ENCODE measurements around the gene SARS2. TPM values are rescaled to one million over a fixed set of nuclear protein-coding genes. Genes with fewer than 3 reads are reported as not detected.

The SARS2 gene
- total RNA-seq, 1 donor from 2014 or later, result 26.3 TPM

DNA sequence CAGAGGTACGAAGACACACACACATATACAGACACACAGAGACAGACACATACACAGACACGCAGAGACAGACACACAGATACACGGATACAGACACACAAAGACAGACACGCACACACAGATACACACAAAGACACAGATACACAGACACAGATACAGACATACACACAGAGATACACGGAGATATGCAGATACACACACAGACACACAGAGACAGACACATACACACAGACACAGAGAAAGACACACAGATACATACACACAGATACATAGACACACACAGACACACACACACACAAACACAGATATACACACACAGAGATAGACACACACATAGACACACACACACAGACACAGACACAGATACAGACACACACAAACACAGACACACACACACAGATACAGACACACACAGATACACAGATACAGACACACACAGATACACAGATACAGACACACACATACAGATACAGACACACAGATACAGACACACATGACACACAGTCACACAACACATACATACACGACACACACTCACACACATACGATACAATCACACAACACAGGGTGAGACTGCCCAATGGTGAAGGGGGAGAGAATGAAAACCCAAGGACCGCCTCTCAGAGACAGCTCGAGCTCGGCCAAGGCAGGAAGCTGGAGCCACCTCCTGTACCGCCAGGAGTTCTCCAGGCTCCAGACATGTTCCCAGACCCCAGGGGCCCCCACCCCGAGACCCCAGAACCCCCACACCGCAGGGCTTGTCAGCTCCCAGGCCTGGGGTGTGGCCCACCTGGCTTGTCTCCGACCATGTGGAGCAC, 9.8 kb downstream of the SARS2 start:
- Histone ChIP-seq H3K27ac (no peak overlapping the region), H3K9me3 (no peaks in the 10 kb centered on the region), H3K4me1 (no peaks in the 10 kb centered on the region), H3K27me3 (no peaks in the 10 kb centered on the region), H3K4me3 (no peak overlapping the region), H3K36me3 (peaks cover 0 to 24% of the 10 kb centered on the region in 2 donors)
- intact Hi-C loops (cut with DNase I), result no loop called here
- TF ChIP-seq, protein P1, sequence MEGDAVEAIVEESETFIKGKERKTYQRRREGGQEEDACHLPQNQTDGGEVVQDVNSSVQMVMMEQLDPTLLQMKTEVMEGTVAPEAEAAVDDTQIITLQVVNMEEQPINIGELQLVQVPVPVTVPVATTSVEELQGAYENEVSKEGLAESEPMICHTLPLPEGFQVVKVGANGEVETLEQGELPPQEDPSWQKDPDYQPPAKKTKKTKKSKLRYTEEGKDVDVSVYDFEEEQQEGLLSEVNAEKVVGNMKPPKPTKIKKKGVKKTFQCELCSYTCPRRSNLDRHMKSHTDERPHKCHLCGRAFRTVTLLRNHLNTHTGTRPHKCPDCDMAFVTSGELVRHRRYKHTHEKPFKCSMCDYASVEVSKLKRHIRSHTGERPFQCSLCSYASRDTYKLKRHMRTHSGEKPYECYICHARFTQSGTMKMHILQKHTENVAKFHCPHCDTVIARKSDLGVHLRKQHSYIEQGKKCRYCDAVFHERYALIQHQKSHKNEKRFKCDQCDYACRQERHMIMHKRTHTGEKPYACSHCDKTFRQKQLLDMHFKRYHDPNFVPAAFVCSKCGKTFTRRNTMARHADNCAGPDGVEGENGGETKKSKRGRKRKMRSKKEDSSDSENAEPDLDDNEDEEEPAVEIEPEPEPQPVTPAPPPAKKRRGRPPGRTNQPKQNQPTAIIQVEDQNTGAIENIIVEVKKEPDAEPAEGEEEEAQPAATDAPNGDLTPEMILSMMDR (IDR thresholded peaks at IDR 0.05), result no peak
- TF ChIP-seq POLR2AphosphoS5 (IDR thresholded peaks at IDR 0.05; ENCODE audit: insufficient read depth in 1 of 2, low read depth in 1 of 2) (no peak), POLR2A (IDR thresholded peaks at IDR 0.05) (no peak)
- no peak for DNase-seq (ENCODE audit: extremely low spot score in 2 of 2)

DNA sequence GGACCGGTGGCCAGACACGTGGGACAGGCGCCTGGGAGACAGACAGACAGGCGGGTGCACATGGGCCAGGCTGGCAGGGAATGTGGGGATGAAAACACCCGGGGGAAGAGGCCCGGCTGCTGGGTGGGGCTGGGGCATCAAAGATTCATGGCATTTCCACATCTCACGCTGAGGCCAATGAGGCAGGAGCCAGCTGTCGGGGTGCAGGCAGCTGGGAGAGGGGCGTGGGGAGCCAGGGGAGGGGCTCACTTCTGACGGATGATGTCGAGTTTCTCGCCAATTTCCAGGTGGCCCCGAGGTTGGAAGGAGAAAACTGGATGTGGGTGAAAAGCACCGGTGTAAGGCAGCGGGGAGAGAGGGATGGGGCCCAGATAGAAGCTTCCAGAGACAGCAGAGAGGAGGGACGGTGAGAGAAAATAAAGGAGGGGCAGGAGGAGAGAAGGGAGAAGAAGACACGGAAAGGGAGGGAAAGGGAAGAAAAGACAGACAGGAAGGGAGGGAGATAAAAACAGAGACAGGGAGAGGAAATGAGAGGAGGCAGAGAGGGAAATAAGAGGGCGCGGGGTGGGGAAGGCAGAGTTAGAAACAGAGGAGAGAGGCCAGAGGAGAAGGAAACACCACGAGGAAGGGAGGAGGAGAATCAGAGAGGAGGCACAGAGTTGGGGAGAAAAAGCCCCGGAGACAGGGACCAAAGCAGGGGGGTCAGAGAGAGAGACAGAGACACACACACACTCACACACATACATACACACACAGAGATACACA, 10.5 kb downstream of the SARS2 start:
- no peaks in the 10 kb centered on the region for H3K4me1 ChIP-seq
- intact Hi-C loops (cut with DNase I), result no loop called here
- no peaks in the 10 kb centered on the region for H3K9me3 ChIP-seq
- TF ChIP-seq, protein P1 (IDR thresholded peaks at IDR 0.05), result no peak
- H3K27ac ChIP-seq, result no peak overlapping the region
- H3K27me3 ChIP-seq, result no peaks in the 10 kb centered on the region
- DNase-seq (ENCODE audit: extremely low spot score in 2 of 2), result no peak
- no peak overlapping the region for H3K4me3 ChIP-seq
- peaks cover 0 to 16% of the 10 kb centered on the region in 2 donors for H3K36me3 ChIP-seq

DNA sequence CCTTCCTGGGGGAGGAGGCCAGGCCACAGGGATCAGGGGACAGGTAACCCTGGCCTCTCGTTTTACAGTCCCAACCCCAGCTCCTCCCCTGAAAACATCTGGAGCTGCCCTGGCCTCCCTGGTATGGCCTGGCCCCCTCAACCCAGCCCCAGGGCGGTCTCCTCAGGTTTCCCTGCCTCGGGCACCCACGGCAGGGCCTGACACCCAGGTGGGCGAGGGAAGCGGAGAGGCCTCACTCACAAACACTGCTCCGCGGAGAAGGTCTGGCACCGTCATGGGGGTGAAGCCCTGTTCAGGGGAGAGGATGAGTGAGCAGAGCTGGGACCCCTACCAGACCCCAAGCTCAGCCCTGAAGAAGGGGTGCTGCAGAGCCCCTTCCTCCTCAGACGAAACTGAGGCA, 12.0 kb downstream of the SARS2 start:
- no peaks in the 10 kb centered on the region for H3K27me3 ChIP-seq
- intact Hi-C loops (cut with DNase I), result no loop called here
- no peak overlapping the region for H3K4me3 ChIP-seq
- H3K27ac ChIP-seq, result no peak overlapping the region
- H3K36me3 ChIP-seq, result peaks cover 0 to 6% of the 10 kb centered on the region in 2 donors
- no peaks in the 10 kb centered on the region for H3K9me3 ChIP-seq
- no peaks in the 10 kb centered on the region for H3K4me1 ChIP-seq
- DNase-seq (ENCODE audit: extremely low spot score in 2 of 2), result no peak
- TF ChIP-seq POLR2AphosphoS5 (IDR thresholded peaks at IDR 0.05; ENCODE audit: insufficient read depth in 1 of 2, low read depth in 1 of 2) (no peak), POLR2A (IDR thresholded peaks at IDR 0.05) (no peak)
- TF ChIP-seq, protein P1 (IDR thresholded peaks at IDR 0.05), result no peak

DNA sequence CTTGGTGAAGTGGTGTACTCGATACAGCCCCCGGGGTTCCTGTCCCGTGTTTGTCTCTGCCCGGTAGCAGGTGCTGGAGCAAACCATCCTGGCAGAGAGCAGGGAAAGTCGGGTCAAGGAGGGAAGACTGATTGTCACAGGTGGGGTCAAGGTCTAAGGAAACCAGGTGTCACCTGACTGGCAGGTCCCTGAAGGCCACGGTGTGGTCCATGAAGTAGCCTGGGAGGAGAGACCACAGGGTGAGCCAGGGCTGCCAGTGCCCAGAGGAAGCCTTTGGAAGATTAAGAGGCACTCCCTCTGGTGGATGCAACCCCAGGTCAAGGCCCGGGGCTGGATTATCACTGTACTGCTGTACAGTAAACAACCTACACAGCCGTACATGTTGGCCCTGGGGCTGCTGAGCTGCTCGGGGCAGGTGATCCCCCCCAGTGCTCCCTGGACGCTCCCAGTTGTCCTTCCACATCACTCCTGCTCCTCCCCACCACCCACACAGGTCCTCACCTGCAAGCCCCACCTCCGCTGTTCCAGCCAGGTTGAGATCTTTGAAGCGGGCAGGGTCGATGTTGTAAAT, 12.6 kb downstream of the SARS2 start:
- no peak overlapping the region for H3K4me3 ChIP-seq
- H3K4me1 ChIP-seq, result no peaks in the 10 kb centered on the region
- H3K27ac ChIP-seq, result no peak overlapping the region
- DNase-seq (ENCODE audit: extremely low spot score in 2 of 2), result no peak
- TF ChIP-seq POLR2A (IDR thresholded peaks at IDR 0.05), result no peak
- TF ChIP-seq, protein P1 (IDR thresholded peaks at IDR 0.05), result no peak
- H3K27me3 ChIP-seq, result no peaks in the 10 kb centered on the region
- intact Hi-C loops (cut with DNase I), result no loop called here
- H3K36me3 ChIP-seq, result peaks cover 0 to 6% of the 10 kb centered on the region in 2 donors
- no peaks in the 10 kb centered on the region for H3K9me3 ChIP-seq

All from vagina (tissue), 2 donors.